GM18909 (cell line): ENCODE measurements around the gene NTNG2.

Source experiments
- ATAC-seq: cut with Tn5 transposase; IDR thresholded peaks from one replicate; pipeline ENCODE4 v1.9.1; 2021; ENCODE audit warnings: mild to moderate bottlenecking; ENCODE audit not compliant: unreplicated experiment, poor library complexity

Gene NTNG2

DNA sequence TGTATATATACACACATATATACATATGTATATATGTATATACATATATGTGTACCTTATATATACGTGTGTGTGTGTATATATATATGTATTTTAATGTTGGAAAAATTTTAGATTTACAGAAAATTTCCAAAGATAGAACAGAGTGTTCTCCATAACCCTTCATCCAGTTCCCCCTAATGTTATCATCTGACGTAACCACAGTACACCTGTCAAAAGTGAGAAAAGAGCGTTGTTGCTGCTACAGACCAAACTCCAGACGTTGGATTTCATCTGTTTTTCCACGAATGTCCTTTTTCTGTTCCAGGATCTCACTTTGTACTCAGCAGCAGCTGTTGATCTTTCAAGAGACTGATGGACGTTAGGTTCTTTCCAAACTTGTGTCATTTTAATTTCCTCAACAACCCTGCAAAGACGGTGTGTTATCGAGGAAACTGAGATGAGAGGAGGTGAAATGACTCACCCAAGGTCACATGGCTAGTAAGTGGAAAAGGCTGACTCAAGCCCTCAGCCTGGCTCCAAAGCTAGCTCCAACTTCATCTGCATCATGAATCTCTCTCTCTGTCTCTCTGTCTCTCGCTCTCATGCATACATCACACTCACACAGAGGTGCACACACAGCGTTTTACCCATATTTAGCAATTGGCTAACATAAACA, 17.0 kb upstream of the NTNG2 start:
- ATAC-seq: no peak

DNA sequence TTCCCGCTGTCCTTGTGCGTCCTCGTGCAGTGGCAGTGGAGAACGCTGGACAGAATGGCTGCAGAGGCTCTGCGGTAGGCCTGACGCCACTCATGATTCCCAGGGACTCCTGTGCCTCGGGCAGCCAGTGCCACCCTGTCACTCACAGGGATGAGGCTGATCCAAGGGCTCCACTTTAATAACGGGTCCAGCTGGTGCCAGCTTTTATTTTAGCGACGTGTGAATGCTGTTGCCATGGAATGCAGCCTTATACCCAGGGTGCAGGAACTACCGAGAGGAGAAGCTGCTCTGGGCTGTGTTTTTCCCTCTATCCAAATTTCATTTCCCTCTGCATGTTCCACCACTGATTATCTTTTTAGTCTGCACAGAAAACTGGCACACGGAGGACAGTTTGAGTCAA, 15.8 kb upstream of the NTNG2 start:
- no peak for ATAC-seq

DNA sequence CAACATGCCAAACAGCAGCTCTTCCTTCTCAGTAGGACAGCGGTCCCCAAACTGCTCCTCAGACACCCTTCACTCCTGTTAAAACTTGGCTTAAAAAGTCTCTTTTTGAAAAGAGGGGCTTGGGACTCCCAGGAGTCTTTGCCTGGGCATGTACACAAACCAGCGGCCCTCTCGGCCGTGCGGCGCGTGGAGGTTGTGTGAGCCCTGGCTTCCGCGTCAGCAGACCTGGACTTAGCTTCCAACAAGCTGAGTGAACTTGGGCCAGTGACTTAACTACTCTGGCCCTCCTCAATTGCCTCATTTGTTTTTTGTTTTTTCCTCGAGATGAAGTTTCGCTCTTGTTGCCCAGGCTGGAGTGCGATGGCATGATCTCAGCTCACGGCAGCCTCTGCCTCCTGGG, 15.3 kb upstream of the NTNG2 start:
- no peak for ATAC-seq

GRCh38 chr9:132147331-132147730, 14.5 kb upstream of the NTNG2 start:
- no peak for ATAC-seq

DNA sequence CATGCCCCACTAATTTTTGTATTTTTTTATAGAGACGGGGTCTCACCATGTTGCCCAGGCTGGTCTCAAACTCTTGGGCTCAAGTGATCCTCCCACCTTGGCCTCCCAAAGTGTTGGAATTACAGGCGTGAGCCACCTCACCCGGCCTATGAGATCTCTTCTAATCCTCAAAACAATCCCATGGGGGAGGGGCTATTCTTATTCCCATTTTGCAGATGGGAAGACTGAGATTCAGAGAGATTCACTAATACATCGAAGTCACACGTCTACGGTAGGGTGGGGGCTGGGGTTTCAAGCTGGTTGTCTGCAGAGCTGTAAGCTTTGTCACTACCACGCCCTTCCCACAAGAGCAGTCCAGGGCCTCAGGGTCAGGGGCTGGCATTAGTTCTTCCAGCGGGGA, 14.0 kb upstream of the NTNG2 start:
- ATAC-seq: no peak

DNA sequence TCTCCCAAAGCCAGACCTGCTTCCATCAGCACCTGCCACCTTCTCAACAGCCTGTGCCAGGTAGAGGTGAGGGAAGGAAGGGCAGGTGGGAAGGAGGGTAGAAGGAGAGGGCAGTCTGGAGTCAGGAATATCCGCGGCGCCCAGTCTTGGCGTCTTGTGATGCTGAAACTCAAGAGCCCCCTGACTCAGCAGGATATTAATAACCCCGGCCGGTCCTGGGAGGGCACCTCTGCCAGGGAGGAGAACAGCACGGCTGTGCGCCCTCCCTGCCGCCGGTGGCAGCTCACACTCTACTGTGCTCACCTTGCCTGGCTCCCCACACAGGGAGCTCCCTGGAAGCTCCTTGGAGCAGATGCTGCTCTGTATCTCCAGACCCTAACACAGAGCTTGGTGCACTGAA, 11.6 kb upstream of the NTNG2 start:
- ATAC-seq: no peak

DNA sequence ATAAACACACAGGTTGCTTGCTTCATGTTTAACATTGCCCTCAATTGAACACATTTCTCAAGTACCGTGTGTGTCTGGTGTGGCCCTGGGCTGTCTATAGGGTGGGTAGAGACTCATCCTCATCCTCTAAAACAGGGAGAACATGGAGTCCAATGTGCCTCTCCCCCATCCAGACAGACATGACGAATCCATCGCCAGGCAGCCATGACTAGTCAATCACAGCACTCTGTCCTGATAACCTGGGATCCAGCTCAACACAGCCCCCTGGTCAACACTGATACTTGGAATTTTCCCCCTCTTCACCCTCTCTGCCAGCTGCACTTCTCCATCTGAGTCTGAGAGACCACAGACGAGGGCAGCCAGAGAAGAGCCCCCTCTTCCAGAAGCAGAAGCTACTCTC, 10.7 kb upstream of the NTNG2 start:
- ATAC-seq: no peak

- ATAC-seq: no peak
These were observed 9.6 kb upstream of the NTNG2 start for GRCh38 chr9:132152231-132152630.

- ATAC-seq: no peak
These were observed 6.8 kb upstream of the NTNG2 start for GRCh38 chr9:132154863-132155567.

DNA sequence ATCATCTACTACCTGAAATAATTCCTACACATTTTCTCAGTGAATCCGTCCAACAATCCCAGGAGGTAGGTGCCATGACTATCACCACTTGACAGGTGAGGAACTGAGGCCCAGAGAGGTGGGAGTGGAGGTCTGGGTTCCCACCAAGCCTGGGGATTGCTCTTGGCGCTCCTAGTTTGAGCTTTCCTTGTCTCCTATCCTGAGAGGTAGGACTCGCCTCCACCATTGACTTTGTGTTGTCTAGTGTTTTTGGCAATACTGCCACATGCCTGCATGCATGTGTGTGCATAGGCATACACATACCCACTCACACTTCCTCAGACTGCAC, 6.3 kb upstream of the NTNG2 start:
- ATAC-seq: no peak

GRCh38 chr9:132156262-132156661, 5.6 kb upstream of the NTNG2 start:
- ATAC-seq: no peak

- no peak for ATAC-seq
These were observed 4.3 kb upstream of the NTNG2 start for GRCh38 chr9:132157347-132158116.

- ATAC-seq: no peak
These were observed 786 bp upstream of the NTNG2 start for GRCh38 chr9:132160802-132161742.

- no peak for ATAC-seq
These were observed 1.1 kb downstream of the NTNG2 start for GRCh38 chr9:132162764-132163456.

- no peak for ATAC-seq
These were observed 1.6 kb downstream of the NTNG2 start for GRCh38 chr9:132163457-132163875.

GRCh38 chr9:132163876-132164603, 2.2 kb downstream of the NTNG2 start:
- no peak for ATAC-seq

- ATAC-seq: no peak
These were observed 2.9 kb downstream of the NTNG2 start for GRCh38 chr9:132164604-132165362.

- no peak for ATAC-seq
These were observed 4.7 kb downstream of the NTNG2 start for GRCh38 chr9:132166599-132166998.

GRCh38 chr9:132167192-132167591, 5.3 kb downstream of the NTNG2 start:
- no peak for ATAC-seq
